GM12878 (cell line): ENCODE data around the gene CACNA2D4. TPM values are rescaled to one million over a fixed set of nuclear protein-coding genes. Genes with fewer than 3 reads are reported as not detected.

Experiments
- ATAC-seq: fragments of 200-7000 bp; cut with Tn5 transposase; 3 replicates; pipeline ENCODE4 v1.9.1; 2020; ENCODE audit warnings: mild to moderate bottlenecking, moderate library complexity
- BruUV-seq: library from RNA; stranded (reverse); fragments of 400-500 nt; replicated peaks from 2 replicates; lab custom pipeline; 2021; lab: Mats Ljungman, UMichigan
- CTCF ChIA-PET: fragments of 300-600 bp; sonication (Branson Sonifier 250); formaldehyde crosslinking; extraction: SDS; loops from one replicate; lab custom pipeline; 2021; ENCODE audit warnings: inconsistent platforms; lab: Yijun Ruan, JAX
- POLR2A ChIA-PET: fragments of 350-600 bp; formaldehyde crosslinking; extraction: SDS; loops from one replicate; lab custom pipeline; 2021; ENCODE audit warnings: inconsistent platforms; lab: Charles Lee
- RAD21 ChIA-PET: fragments of 300-600 bp; sonication (Branson Sonifier 250); formaldehyde crosslinking; loops from one replicate; lab custom pipeline; 2023; ENCODE audit warnings: antibody characterized with exemption; ENCODE audit not compliant: unreplicated experiment; lab: Charles Lee
- SMC1A ChIA-PET: fragments of 300-600 bp; sonication (Branson Sonifier 250); formaldehyde crosslinking; loops from one replicate; lab custom pipeline; 2023; ENCODE audit not compliant: unreplicated experiment, uncharacterized antibody; lab: Charles Lee
- DNase-seq: peaks from one replicate; pipeline ENCODE4 v3.0.0-alpha.2; 2011; ENCODE audit warnings: low read depth, low spot score
- FAIRE-seq: peaks from 3 replicates; lab custom pipeline; 2011; peaks lifted over from hg19 to GRCh38; lab: Jason Lieb, UNC
- H2AFZ ChIP-seq: 2 replicates; pipeline ENCODE4 v1.6.0; 2011; ENCODE audit warnings: low read depth, low read length, control low read depth; ENCODE audit not compliant: control insufficient read depth
- H3K27ac ChIP-seq: 2 replicates; pipeline ENCODE4 v1.5.1; 2011; ENCODE audit warnings: control low read depth; ENCODE audit not compliant: control insufficient read depth, insufficient read depth
- H3K27me3 ChIP-seq, 2 experiments: replicated peaks in 1 of 2; 2 replicates each; pipeline versions ENCODE4 v1.6.0 to v1.6.1; 2011; ENCODE audit warnings: low read length in 1 of 2; ENCODE audit not compliant: control insufficient read depth in 2 of 2, insufficient read depth in 2 of 2
- H3K36me3 ChIP-seq, 2 experiments: 2 replicates each; pipeline ENCODE4 v1.5.1; 2011; ENCODE audit warnings: low read length in 1 of 2; ENCODE audit not compliant: control insufficient read depth in 2 of 2, insufficient read depth in 2 of 2
- H3K4me1 ChIP-seq: 2 replicates; pipeline ENCODE4 v1.6.1; 2011; ENCODE audit warnings: mild to moderate bottlenecking, low read length, moderate library complexity, mixed read lengths; ENCODE audit not compliant: control insufficient read depth, insufficient read depth
- H3K4me2 ChIP-seq: 2 replicates; pipeline ENCODE4 v1.6.0; 2011; ENCODE audit warnings: control low read depth; ENCODE audit not compliant: control insufficient read depth, insufficient read depth
- H3K4me3 ChIP-seq: fragments of 200-600 bp; sonication (generic); 2 replicates; pipeline ENCODE4 v1.5.1; 2016
- H3K79me2 ChIP-seq: 2 replicates; pipeline ENCODE4 v1.6.0; 2011; ENCODE audit warnings: low read length; ENCODE audit not compliant: control insufficient read depth, insufficient read depth
- H3K9ac ChIP-seq: 2 replicates; pipeline ENCODE4 v1.8.0; 2011; ENCODE audit warnings: low read length, control low read depth, mixed read lengths; ENCODE audit not compliant: control insufficient read depth, insufficient read depth
- H3K9me3 ChIP-seq: replicated peaks from 3 replicates; pipeline ENCODE4 v1.5.1; 2011; ENCODE audit warnings: mild to moderate bottlenecking, low read length; ENCODE audit not compliant: control insufficient read depth, insufficient read depth
- H4K20me1 ChIP-seq: 2 replicates; pipeline ENCODE4 v1.6.0; 2011; ENCODE audit not compliant: control insufficient read depth, insufficient read depth
- CTCF ChIP-seq, 3 experiments: IDR thresholded peaks in 2 of 3; conservative IDR thresholded peaks in 1 of 3; 2 replicates each; pipeline ENCODE4 v1.5.1; 2011; ENCODE audit warnings: low read depth in 3 of 3, low read length in 3 of 3, mild to moderate bottlenecking in 3 of 3, control low read depth in 2 of 3, moderate library complexity in 2 of 3, inconsistent platforms in 1 of 3, mixed read lengths in 1 of 3; ENCODE audit not compliant: control insufficient read depth in 2 of 3, insufficient read depth in 1 of 3; ENCODE audit errors: extremely low read depth in 1 of 3
- E2F8 ChIP-seq: fragments of 450-650 bp; IDR thresholded peaks from 2 replicates; pipeline ENCODE4 v1.6.1; 2018; ENCODE audit warnings: mild to moderate bottlenecking, low read depth, moderate library complexity; ENCODE audit not compliant: partially characterized antibody
- FOS ChIP-seq: IDR thresholded peaks from 3 replicates; pipeline ENCODE4 v1.6.1; 2011; ENCODE audit warnings: borderline replicate concordance; ENCODE audit not compliant: insufficient read length; ENCODE audit errors: extremely low read depth
- HSF1 ChIP-seq: fragments of 150-350 bp; IDR thresholded peaks from 2 replicates; pipeline ENCODE4 v1.6.1; 2014; ENCODE audit warnings: mild to moderate bottlenecking, low read depth, low read length
- MYB ChIP-seq: fragments of 150-350 bp; IDR thresholded peaks from 2 replicates; pipeline ENCODE4 v1.6.1; 2014; ENCODE audit warnings: mild to moderate bottlenecking, low read depth, low read length, borderline replicate concordance
- PAX5 ChIP-seq: IDR thresholded peaks from 2 replicates; pipeline ENCODE4 v1.6.1; 2011; ENCODE audit warnings: low read depth, low read length, borderline replicate concordance
- ZNF592 ChIP-seq: fragments of 450-650 bp; IDR thresholded peaks from 2 replicates; pipeline ENCODE4 v1.6.1; 2017; ENCODE audit warnings: mild to moderate bottlenecking, moderate library complexity
- WGBS: methylation state at CpG from one replicate; pipeline ENCODE4 v1.1.6; 2016; ENCODE audit warnings: low lambda C conversion rate; ENCODE audit not compliant: insufficient replicate concordance, insufficient coverage; ENCODE audit errors: missing lambda C conversion rate; 5-methylcytosine and 5-hydroxymethylcytosine counted together
- in situ Hi-C: fragments of 300-500 bp; cut with MboI; formaldehyde crosslinking; loops from 9 replicates; pipeline ENCODE4 v1.14.3; 2018; ENCODE audit warnings: mixed read lengths
- intact Hi-C: fragments of 100-400 bp; cut with micrococcal nuclease; formaldehyde crosslinking; loops from one replicate; pipeline ENCODE4 v1.14.2; 2022; ENCODE audit not compliant: unreplicated experiment
- polyA plus RNA-seq, 11 experiments: library from polyadenylated mRNA; depleted of rRNA in 4 of 11; unstranded in 6 of 11; stranded (reverse) in 5 of 11; fragments of >200 nt; fragmentation: Nextera tagmentation in 4 of 11; fragmentation: Illumina TruSeq in 1 of 11; extraction: Ambion mirVana in 4 of 11; extraction: Trizol in 1 of 11; gene quantifications; 1 replicate in 1 of 11; 2 replicates in 10 of 11; pipeline versions ENCODE4 v1.2.1 to v1.2.3, GENCODE V29; 2011 to 2016; ENCODE audit warnings: inconsistent platforms in 2 of 11, missing spikeins in 2 of 11, low read depth in 1 of 11
- total RNA-seq, 4 experiments: library from RNA; depleted of rRNA in 3 of 4; stranded (reverse); fragments of >200 nt in 3 of 4; fragmentation: Illumina TruSeq in 1 of 4; extraction: Trizol in 1 of 4; gene quantifications; 2 replicates each; pipeline versions ENCODE4 v1.2.1 to v1.2.3, GENCODE V29; 2013 to 2021

The CACNA2D4 gene
- total and polyA plus RNA-seq, 10 of the 15 experiments (the other 5 are each of a cell fraction or from before 2014, with no cell fraction given): 0.03 to 1.0 (median 0.65) TPM

- TF ChIP-seq CTCF (IDR thresholded peaks at IDR 0.05 in 2 of 3, conservative IDR thresholded peaks at IDR 0.05 in 1 of 3; ENCODE audit: control insufficient read depth in 2 of 3, extremely low read depth in 1 of 3, insufficient read depth in 1 of 3, low read depth in 3 of 3, low read length in 3 of 3): no peak
- no peak for TF ChIP-seq ZNF592
These were observed 38.3 kb upstream of the CACNA2D4 start (continued) for GRCh38 chr12:1956716-1957115.

DNA sequence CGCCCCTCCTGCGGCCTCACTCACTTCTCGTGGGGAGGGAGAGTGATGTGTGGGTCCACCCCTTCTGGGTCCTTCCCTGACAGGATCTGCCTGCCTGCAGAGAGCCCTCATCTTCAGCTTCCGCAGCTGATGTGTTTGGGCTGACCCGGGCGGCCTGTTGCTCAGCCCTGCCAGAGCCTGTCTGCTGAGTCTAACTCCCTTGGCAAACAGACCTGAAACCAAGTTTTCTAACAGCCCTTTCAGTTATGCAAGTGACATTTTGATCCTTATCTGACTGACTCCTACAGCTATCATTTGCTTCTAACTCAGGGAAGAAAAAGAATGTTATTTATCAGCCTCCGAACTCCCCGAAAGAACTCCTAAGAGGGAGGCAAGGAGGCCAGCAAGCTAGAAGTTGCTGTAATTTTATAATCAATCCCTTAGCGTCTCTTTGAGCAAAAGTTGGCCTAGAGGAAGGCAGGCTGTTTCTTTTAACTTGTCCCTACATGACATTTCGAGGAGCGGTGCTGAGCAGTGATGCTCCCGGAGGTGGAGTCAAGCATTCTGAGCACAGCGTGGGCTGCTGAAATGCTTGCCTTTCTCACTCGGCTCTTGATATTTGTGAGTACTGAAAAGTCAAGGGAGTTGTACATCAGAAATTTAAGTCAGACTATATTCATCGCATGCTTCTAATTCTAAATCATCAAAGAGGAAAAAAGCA, 31.5 kb upstream of the CACNA2D4 start:
- Histone ChIP-seq H3K4me3 (no peak overlapping the region), H3K27ac (no peak overlapping the region), H3K9ac (no peak overlapping the region), H3K4me1 (no peaks in the 10 kb centered on the region), H3K4me2 (no peak overlapping the region), H2AFZ (no peak overlapping the region), H3K79me2 (no peaks in the 10 kb centered on the region), H3K36me3 (peaks cover 10 to 18% of the 10 kb centered on the region in 2 experiments), H3K9me3 (no peaks in the 10 kb centered on the region), H3K27me3 (no peaks in the 10 kb centered on the region), H4K20me1 (no peaks in the 10 kb centered on the region)
- in situ Hi-C loops (no loop called here), intact Hi-C loops (no loop called here)
- SMC1A ChIA-PET: interaction anchor here (0.7 to 1.3 kb wide), 3 partner anchors 10 to 159 kb away, joined by 3 to 8 read pairs (median 3); no protein-coding TSS in a partner anchor
- BruUV-seq: no TSS peak
- ATAC-seq: no peak
- no peak for FAIRE-seq
- POLR2A ChIA-PET: no interaction called here
- CTCF ChIA-PET: interaction anchor here (1.4 to 3.1 kb wide), 2 partner anchors 10 to 159 kb away, joined by 4 to 20 read pairs; no protein-coding TSS in a partner anchor
- 91% methylated on average over 15 of the region's 15 CpGs for WGBS
- DNase-seq: no peak
- RAD21 ChIA-PET: no interaction called here
- TF ChIP-seq MYB (no peak), HSF1 (no peak), PAX5 (no peak), E2F8 (no peak), FOS (no peak)
